K562 (cell line): ENCODE results near the gene NEU3. TPM values are rescaled to one million over a fixed set of nuclear protein-coding genes. Genes with fewer than 3 reads are reported as not detected.

ENCODE experiments used
- ATAC-seq: fragments of 200-7000 bp; cut with Tn5 transposase; 3 replicates; pipeline ENCODE4 v1.9.1; 2020; ENCODE audit warnings: moderate library complexity
- BruUV-seq: library from RNA; stranded (reverse); fragments of 400-500 nt; replicated peaks from 2 replicates; lab custom pipeline; 2021; lab: Mats Ljungman, UMichigan
- CTCF ChIA-PET: fragments of 300-600 bp; formaldehyde crosslinking; extraction: SDS; loops from one replicate; lab custom pipeline; 2021; ENCODE audit warnings: low intra/inter-chr PET ratio; lab: Yijun Ruan, JAX
- POLR2A ChIA-PET: fragments of 300-600, 350-650 bp; sonication (Branson Sonifier 250); formaldehyde crosslinking; extraction: SDS; loops from one replicate; lab custom pipeline; 2021; ENCODE audit warnings: antibody characterized with exemption, inconsistent platforms; lab: Yijun Ruan, JAX
- DNase-seq, 4 experiments: peaks; one replicate each; pipeline versions ENCODE4 v3.0.0 to v3.0.0-alpha.2; 2011 to 2018; ENCODE audit warnings: low spot score in 3 of 4, mixed read lengths in 3 of 4; ENCODE audit errors: extremely low read depth in 1 of 4
- FAIRE-seq: peaks from 2 replicates; lab custom pipeline; 2011; peaks lifted over from hg19 to GRCh38; lab: Jason Lieb, UNC
- H2AFZ ChIP-seq: 2 replicates; pipeline ENCODE4 v1.6.0; 2011; ENCODE audit warnings: low read depth, low read length, control low read depth, inconsistent platforms
- H3K27ac ChIP-seq: fragments of 200-600 bp; 3 replicates; pipeline ENCODE4 v1.8.0; 2011; ENCODE audit warnings: low read depth, mild to moderate bottlenecking, control low read depth, inconsistent platforms, low read length, moderate library complexity, mixed read lengths; ENCODE audit errors: extremely low read depth
- H3K27me3 ChIP-seq, 2 experiments: fragments of 300-600 bp in 1 of 2; 2 replicates in 1 of 2; 3 replicates in 1 of 2; pipeline versions ENCODE4 v1.6.0 to v1.8.0; 2011; ENCODE audit warnings: inconsistent platforms in 2 of 2, low read length in 2 of 2, mild to moderate bottlenecking in 1 of 2, mixed read lengths in 1 of 2, moderate library complexity in 1 of 2; ENCODE audit not compliant: control insufficient read depth in 2 of 2, insufficient read depth in 2 of 2
- H3K36me3 ChIP-seq: fragments of 300-600 bp; 3 replicates; pipeline ENCODE4 v1.8.0; 2011; ENCODE audit warnings: mild to moderate bottlenecking, low read length, inconsistent platforms; ENCODE audit not compliant: control insufficient read depth, insufficient read depth
- H3K4me1 ChIP-seq, 2 experiments: fragments of 200-600 bp in 1 of 2; replicated peaks in 1 of 2; 2 replicates in 1 of 2; 3 replicates in 1 of 2; pipeline versions ENCODE4 v1.5.1 to v1.8.0; 2011; ENCODE audit warnings: inconsistent platforms in 2 of 2, low read length in 2 of 2, mild to moderate bottlenecking in 1 of 2, mixed read lengths in 1 of 2, moderate library complexity in 1 of 2; ENCODE audit not compliant: control insufficient read depth in 2 of 2, insufficient read depth in 2 of 2
- H3K4me2 ChIP-seq: 2 replicates; pipeline ENCODE4 v1.6.1; 2011; ENCODE audit warnings: low read length, control low read depth, inconsistent platforms, mixed read lengths; ENCODE audit not compliant: insufficient read depth
- H3K4me3 ChIP-seq: fragments of 200-600 bp; sonication (generic), shearing (Covaris generic); 2 replicates; pipeline ENCODE4 v1.5.1; 2016; ENCODE audit warnings: control low read depth, inconsistent platforms
- H3K79me2 ChIP-seq: fragments of 200-600 bp; 3 replicates; pipeline ENCODE4 v1.8.0; 2011; ENCODE audit warnings: low read length, inconsistent platforms; ENCODE audit not compliant: control insufficient read depth, insufficient read depth
- H3K9ac ChIP-seq, 2 experiments: 2 replicates each; pipeline versions ENCODE4 v1.6.0 to v1.6.1; 2011; ENCODE audit warnings: low read depth in 2 of 2, low read length in 2 of 2, control low read depth in 1 of 2, inconsistent platforms in 1 of 2, mild to moderate bottlenecking in 1 of 2, mixed read lengths in 1 of 2; ENCODE audit not compliant: insufficient read depth in 1 of 2
- H3K9me1 ChIP-seq: one replicate; pipeline ENCODE4 v1.6.0; 2011; ENCODE audit warnings: inconsistent platforms, mild to moderate bottlenecking, low read length, moderate library complexity; ENCODE audit not compliant: control insufficient read depth, insufficient read depth
- H3K9me3 ChIP-seq: replicated peaks from 2 replicates; pipeline ENCODE4 v1.5.1; 2011; ENCODE audit warnings: low read depth, low read length, inconsistent platforms; ENCODE audit not compliant: control insufficient read depth, insufficient read depth
- H4K20me1 ChIP-seq: replicated peaks from 2 replicates; pipeline ENCODE4 v1.6.1; 2011; ENCODE audit warnings: low read length, inconsistent platforms, mixed read lengths; ENCODE audit not compliant: control insufficient read depth, insufficient read depth
- BCLAF1 ChIP-seq, 2 experiments: fragments of 450-650 bp in 1 of 2; IDR thresholded peaks; 2 replicates each; pipeline ENCODE4 v1.6.1; 2011 to 2017; ENCODE audit warnings: low read depth in 2 of 2, antibody characterized with exemption in 1 of 2, borderline replicate concordance in 1 of 2, low read length in 1 of 2, mild to moderate bottlenecking in 1 of 2, mixed read lengths in 1 of 2; ENCODE audit not compliant: control insufficient read depth in 1 of 2
- EP300 ChIP-seq: IDR thresholded peaks from 2 replicates; pipeline ENCODE4 v1.6.1; 2012; ENCODE audit warnings: low read length, improper control_type of control experiment
- TAL1 ChIP-seq: fragments of 450-650 bp; IDR thresholded peaks from 2 replicates; pipeline ENCODE4 v1.6.1; 2016; ENCODE audit warnings: mild to moderate bottlenecking
- TEAD2 ChIP-seq: fragments of 450-650 bp; IDR thresholded peaks from 2 replicates; pipeline ENCODE4 v1.6.1; 2016; ENCODE audit warnings: missing genetic modification characterization, control low read depth, missing compliant biosample characterization
- ZNF639 ChIP-seq, 2 experiments: fragments of 200-800 bp in 1 of 2; sonication (Bioruptor generic) in 1 of 2; sonication (generic) in 1 of 2; formaldehyde crosslinking in 1 of 2; IDR thresholded peaks in 1 of 2; conservative IDR thresholded peaks in 1 of 2; 2 replicates each; pipeline versions ENCODE4 v1.5.0 to v1.6.1; 2016 to 2020; ENCODE audit warnings: missing compliant biosample characterization in 1 of 2, missing genetic modification characterization in 1 of 2, missing genetic modification reagents in 1 of 2
- WGBS: fragments of 100-300 bp; shearing (Covaris generic); methylation state at CpG from one replicate; pipeline ENCODE4 v1.1.6; 2016; ENCODE audit warnings: low coverage, mixed read lengths; ENCODE audit not compliant: insufficient coverage; ENCODE audit errors: missing lambda C conversion rate; 5-methylcytosine and 5-hydroxymethylcytosine counted together
- in situ Hi-C: fragments of 300-500 bp; cut with MboI; formaldehyde crosslinking; loops from 4 replicates; pipeline ENCODE4 v1.15.0; 2018; ENCODE audit warnings: inconsistent platforms, mixed read lengths
- intact Hi-C: fragments of 100-400 bp; cut with micrococcal nuclease; formaldehyde crosslinking; loops from 2 replicates; pipeline ENCODE4 v1.14.2; 2022
- polyA plus RNA-seq, 8 experiments: library from polyadenylated mRNA; depleted of rRNA in 4 of 8; stranded (reverse) in 5 of 8; unstranded in 3 of 8; fragments of >200 nt; fragmentation: Nextera tagmentation in 2 of 8; fragmentation: Illumina TruSeq in 1 of 8; extraction: Ambion mirVana in 2 of 8; extraction: Trizol in 1 of 8; gene quantifications; 2 replicates each; pipeline versions ENCODE4 v1.2.1 to v1.2.3, GENCODE V29; 2011 to 2014; ENCODE audit warnings: inconsistent platforms in 1 of 8, missing spikeins in 1 of 8
- total RNA-seq, 7 experiments: library from RNA; depleted of rRNA in 6 of 7; stranded (reverse); fragments of >200 nt in 6 of 7; fragmentation: Illumina TruSeq in 2 of 7; extraction: Trizol in 2 of 7; gene quantifications; 2 replicates each; pipeline versions ENCODE4 v1.2.1 to v1.2.3, GENCODE V29; 2011 to 2021; ENCODE audit warnings: low replicate concordance in 1 of 7

The NEU3 gene
- total and polyA plus RNA-seq, 9 of the 15 experiments (the other 6 are each of a cell fraction or from before 2014, with no cell fraction given), result 6.2 to 41.3 (median 31.1) TPM

- Histone ChIP-seq H3K9me3 (no peaks in the 10 kb centered on the region), H3K4me2 (peak overlapping the region; percentile 68), H3K4me3 (no peak overlapping the region), H3K79me2 (no peaks in the 10 kb centered on the region), H3K4me1 (peaks cover 29 to 48% of the 10 kb centered on the region in 2 experiments), H3K27me3 (no peaks in the 10 kb centered on the region), H4K20me1 (no peaks in the 10 kb centered on the region), H3K9me1 (peaks cover 3% of the 10 kb centered on the region), H3K9ac (peak overlapping the region in 1 of 2 experiments; percentile 68; a peak in 2 of 4 replicates), H3K36me3 (no peaks in the 10 kb centered on the region), H2AFZ (no peak overlapping the region; the same call in 1 of the 2 replicates), H3K27ac (peak overlapping the region; percentile 75; the same call in 2 of the 3 replicates)
- ATAC-seq, result peak; percentile 7
- POLR2A ChIA-PET, result interaction anchor here (1.0 kb wide), 1 partner anchor 41 kb away, joined by 4 read pairs; the partner anchor contains the start of gene NEU3
- peak; percentile 67 to 85 (median 69) for DNase-seq
- in situ Hi-C loops (loop anchor here (5.0 kb wide), 1 partner anchor 172 kb away; no protein-coding TSS in a partner anchor), intact Hi-C loops (loop anchor here (2.0 kb wide), 2 partner anchors 73 to 101 kb away; no protein-coding TSS in a partner anchor)
- CTCF ChIA-PET, result no interaction called here
- WGBS, result 20% methylated on average over 6 of the region's 6 CpGs
- BruUV-seq, result no TSS peak
- FAIRE-seq, result peak; percentile 76
- peak in 1 of 2 experiments; percentile 48; a peak in 1 of 4 replicates for TF ChIP-seq ZNF639 (CRISPR knock-in tag; conservative IDR thresholded peaks at IDR 0.05 in 1 of 2, IDR thresholded peaks at IDR 0.05 in 1 of 2)
- peak; percentile 42; the same call in 1 of the 2 replicates for TF ChIP-seq TAL1
- TF ChIP-seq EP300, result peak; percentile 64; the same call in 1 of the 2 replicates
- no peak for TF ChIP-seq TEAD2 (tag)
- TF ChIP-seq BCLAF1 (IDR thresholded peaks at IDR 0.05; ENCODE audit: borderline replicate concordance in 1 of 2, control insufficient read depth in 1 of 2, low read depth in 2 of 2, low read length in 1 of 2), result no peak
These were observed 41.3 kb downstream of the NEU3 start for GRCh38 chr11:75029836-75030631.
